AG04449 (cell line): Measurements from ENCODE around the gene HIVEP3.

Experiments used
- CTCF ChIA-PET: fragments of 350-600 bp; formaldehyde crosslinking; extraction: SDS; loops from one replicate; lab custom pipeline; 2021; ENCODE audit warnings: antibody characterized with exemption; lab: Yijun Ruan, JAX
- POLR2A ChIA-PET: fragments of 400-600, 350-600 bp; formaldehyde crosslinking; extraction: SDS; loops from one replicate; lab custom pipeline; 2020; ENCODE audit warnings: antibody characterized with exemption, inconsistent platforms; lab: Yijun Ruan, JAX
- DNase-seq: peaks from one replicate; pipeline ENCODE4 v3.0.0-alpha.2; 2010; ENCODE audit warnings: low read depth, low spot score
- H3K4me3 ChIP-seq: 2 replicates; pipeline ENCODE4 v1.5.1; 2011; ENCODE audit warnings: low read depth, mild to moderate bottlenecking, control low read depth, low read length
- TF ChIP-seq, protein P1 (sequence below): IDR thresholded peaks from one replicate; pipeline ENCODE4 v1.5.1; 2011; ENCODE audit warnings: mild to moderate bottlenecking, moderate library complexity, low read length, control low read depth, inconsistent platforms; ENCODE audit not compliant: insufficient read depth; ENCODE audit errors: missing control alignments

Gene HIVEP3

DNA sequence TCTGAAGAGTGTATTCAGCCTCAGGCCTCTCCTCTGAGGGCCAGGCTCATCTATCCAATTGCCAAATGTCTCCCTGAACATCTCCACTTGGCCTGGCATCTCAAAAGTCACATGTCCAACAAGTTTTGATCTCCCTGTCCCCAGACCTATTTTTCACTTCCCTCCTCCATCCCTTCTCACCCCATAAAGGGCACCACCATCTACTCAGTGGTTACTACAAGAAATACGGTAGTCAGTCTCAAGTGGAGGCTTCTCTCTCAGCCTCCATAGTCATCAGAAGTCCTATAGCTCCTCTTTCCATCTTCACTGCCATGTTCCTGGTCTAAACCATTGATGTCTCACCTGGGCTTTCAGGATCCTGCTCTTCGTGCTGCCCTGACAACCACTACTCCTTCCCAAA is 351.8 kb downstream of the HIVEP3 start:
- CTCF ChIA-PET: interaction anchor here (1.7 kb wide), 1 partner anchor 12 kb away, joined by 4 read pairs; no protein-coding TSS in a partner anchor
- no peak overlapping the region for H3K4me3 ChIP-seq
- POLR2A ChIA-PET: no interaction called here
- TF ChIP-seq, protein P1, sequence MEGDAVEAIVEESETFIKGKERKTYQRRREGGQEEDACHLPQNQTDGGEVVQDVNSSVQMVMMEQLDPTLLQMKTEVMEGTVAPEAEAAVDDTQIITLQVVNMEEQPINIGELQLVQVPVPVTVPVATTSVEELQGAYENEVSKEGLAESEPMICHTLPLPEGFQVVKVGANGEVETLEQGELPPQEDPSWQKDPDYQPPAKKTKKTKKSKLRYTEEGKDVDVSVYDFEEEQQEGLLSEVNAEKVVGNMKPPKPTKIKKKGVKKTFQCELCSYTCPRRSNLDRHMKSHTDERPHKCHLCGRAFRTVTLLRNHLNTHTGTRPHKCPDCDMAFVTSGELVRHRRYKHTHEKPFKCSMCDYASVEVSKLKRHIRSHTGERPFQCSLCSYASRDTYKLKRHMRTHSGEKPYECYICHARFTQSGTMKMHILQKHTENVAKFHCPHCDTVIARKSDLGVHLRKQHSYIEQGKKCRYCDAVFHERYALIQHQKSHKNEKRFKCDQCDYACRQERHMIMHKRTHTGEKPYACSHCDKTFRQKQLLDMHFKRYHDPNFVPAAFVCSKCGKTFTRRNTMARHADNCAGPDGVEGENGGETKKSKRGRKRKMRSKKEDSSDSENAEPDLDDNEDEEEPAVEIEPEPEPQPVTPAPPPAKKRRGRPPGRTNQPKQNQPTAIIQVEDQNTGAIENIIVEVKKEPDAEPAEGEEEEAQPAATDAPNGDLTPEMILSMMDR: no peak
- DNase-seq: no peak

- TF ChIP-seq, protein P1: no peak
- no peak for DNase-seq
- H3K4me3 ChIP-seq: no peak overlapping the region
- POLR2A ChIA-PET: no interaction called here
- CTCF ChIA-PET: interaction anchor here (1.7 kb wide), 1 partner anchor 13 kb away, joined by 4 read pairs; no protein-coding TSS in a partner anchor
These were observed 352.3 kb downstream of the HIVEP3 start for GRCh38 chr1:41566274-41566885.

DNA sequence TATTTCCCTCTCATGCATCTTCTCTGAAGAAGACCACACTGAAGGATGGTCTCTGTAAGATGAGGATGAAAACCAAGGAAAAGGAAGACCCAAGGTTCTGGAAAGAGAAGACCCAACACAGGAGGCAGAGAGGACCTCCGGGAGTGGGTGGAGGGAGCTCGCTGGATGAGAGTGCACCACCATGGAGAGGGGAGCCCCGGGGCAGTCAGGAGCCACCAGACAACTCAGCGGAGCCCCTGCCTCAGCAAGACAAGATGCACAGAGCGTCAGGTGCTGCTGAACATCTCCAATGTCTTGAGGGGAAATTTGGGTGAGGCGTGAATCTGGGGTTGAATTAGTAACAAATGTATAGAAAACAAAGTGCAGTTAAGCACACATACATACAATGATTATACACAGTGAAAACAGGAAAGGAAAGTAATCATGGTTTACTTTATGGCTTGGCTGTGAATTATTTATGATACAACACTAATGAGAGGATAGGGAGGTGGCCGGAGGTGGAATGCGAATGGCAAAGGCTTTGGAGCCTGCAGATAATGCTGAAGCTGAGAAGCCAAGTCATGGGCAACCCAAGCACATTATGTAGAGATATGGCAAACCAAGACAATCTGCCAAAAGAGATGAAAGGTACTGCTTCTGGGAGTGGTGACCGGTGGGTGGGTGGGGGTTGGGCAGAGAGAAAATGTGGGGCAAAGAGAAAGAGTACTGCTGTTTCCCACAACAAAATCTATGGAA is 353.8 kb downstream of the HIVEP3 start:
- TF ChIP-seq, protein P1: no peak
- DNase-seq: no peak
- H3K4me3 ChIP-seq: no peak overlapping the region
- CTCF ChIA-PET: interaction anchor here (0.9 to 3.5 kb wide), 2 partner anchors 9 to 15 kb away, joined by 3 to 24 read pairs; no protein-coding TSS in a partner anchor
- POLR2A ChIA-PET: no interaction called here

- ChIA-PET CTCF (interaction anchor here (0.7 to 3.5 kb wide), 2 partner anchors 12 to 612 kb away, joined by 3 to 24 read pairs; no protein-coding TSS in a partner anchor), POLR2A (no interaction called here)
- H3K4me3 ChIP-seq: no peak overlapping the region
- TF ChIP-seq, protein P1: no peak
- no peak for DNase-seq
These were observed 356.4 kb downstream of the HIVEP3 start for GRCh38 chr1:41562328-41562727.

DNA sequence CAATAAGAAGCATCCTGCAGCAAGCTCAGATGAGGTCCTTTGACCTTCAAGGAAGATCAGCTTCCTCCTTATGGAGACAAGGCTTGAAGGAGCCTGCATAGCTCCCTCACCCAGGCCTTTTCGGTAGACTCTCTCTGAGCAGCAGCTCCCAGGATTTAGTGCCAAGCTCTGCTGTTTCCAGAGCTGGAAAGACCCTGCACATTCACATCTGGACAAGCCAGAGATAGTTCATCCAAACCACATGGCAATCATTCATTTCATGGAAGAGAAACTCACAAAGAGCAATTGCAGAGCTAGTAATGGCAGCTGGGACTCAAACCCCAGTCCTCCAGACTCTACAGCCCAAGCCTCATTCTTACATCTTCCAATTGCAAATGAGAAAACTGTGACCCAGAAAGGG is 357.8 kb downstream of the HIVEP3 start:
- POLR2A ChIA-PET: no interaction called here
- DNase-seq: no peak
- TF ChIP-seq, protein P1: no peak
- no peak overlapping the region for H3K4me3 ChIP-seq
- CTCF ChIA-PET: interaction anchor here (1.1 to 1.2 kb wide), 2 partner anchors 12 to 18 kb away, joined by 4 to 8 read pairs; no protein-coding TSS in a partner anchor

- no peak overlapping the region for H3K4me3 ChIP-seq
- ChIA-PET POLR2A (no interaction called here), CTCF (interaction anchor here (1.1 to 1.2 kb wide), 2 partner anchors 13 to 18 kb away, joined by 4 to 8 read pairs; no protein-coding TSS in a partner anchor)
- DNase-seq: no peak
- TF ChIP-seq, protein P1: no peak
These were observed 358.2 kb downstream of the HIVEP3 start for GRCh38 chr1:41560496-41560895.
